NCI-H2196 treated with DMSO at 0.1 percent for 48 hours (cell line): ENCODE measurements around the gene SYT5.
"Not testable (repeated sequence)": the region's sequence is repeated elsewhere in the genome, so short reads cannot be mapped to it uniquely, and the experiment has no call there.

Experiments
- DNase-seq: peaks from one replicate; lab custom pipeline; 2025; ENCODE audit not compliant: unreplicated experiment; lab: John Stamatoyannopoulos, UW

Gene SYT5

GRCh38 chr19:55179606-55180484 lies at the start of gene SYT5:
TSS of gene SYT5 (minus strand) at chr19:55180289. CDS start at chr19:55179041, 1,248 bp downstream.
- no peak for DNase-seq

- no peak for DNase-seq
These were observed 49.7 kb upstream of the SYT5 start for GRCh38 chr19:55229789-55230182.

GRCh38 chr19:55229145-55229788 lies 49.2 kb upstream of the SYT5 start:
- DNase-seq, result no peak

GRCh38 chr19:55228403-55229031 lies 48.4 kb upstream of the SYT5 start, which contains the start of gene TMEM86B:
TSS of gene TMEM86B (minus strand) at chr19:55228763. CDS start at chr19:55228741, 22 bp downstream.
- no peak for DNase-seq

- no peak for DNase-seq
These were observed 47.9 kb upstream of the SYT5 start for GRCh38 chr19:55228015-55228391.

GRCh38 chr19:55227241-55228014 lies 47.3 kb upstream of the SYT5 start:
- no peak for DNase-seq

- no peak for DNase-seq
These were observed 46.7 kb upstream of the SYT5 start for GRCh38 chr19:55226788-55227187.

- no peak for DNase-seq
These were observed 46.2 kb upstream of the SYT5 start for GRCh38 chr19:55226273-55226672.

- DNase-seq, result no peak
These were observed 45.4 kb upstream of the SYT5 start for GRCh38 chr19:55225415-55225958.

GRCh38 chr19:55224679-55225414 lies 44.8 kb upstream of the SYT5 start:
- not testable (repeated sequence) for DNase-seq

GRCh38 chr19:55224038-55224665 lies 44.1 kb upstream of the SYT5 start:
- no peak for DNase-seq

GRCh38 chr19:55223291-55224037 lies 43.4 kb upstream of the SYT5 start:
- no peak for DNase-seq

- no peak for DNase-seq
These were observed 40.4 kb upstream of the SYT5 start for GRCh38 chr19:55220525-55220924.

GRCh38 chr19:55216461-55217198 lies 36.5 kb upstream of the SYT5 start:
- peak; percentile 95 for DNase-seq

GRCh38 chr19:55213547-55213946 lies 33.5 kb upstream of the SYT5 start:
- DNase-seq, result no peak

- DNase-seq, result no peak
These were observed 32.4 kb upstream of the SYT5 start for GRCh38 chr19:55212447-55212846.

GRCh38 chr19:55209693-55210472 lies 29.8 kb upstream of the SYT5 start:
- peak; percentile 77 for DNase-seq
